ENCODE measurements around the gene SEC14L1. TPM values are rescaled to one million over a fixed set of nuclear protein-coding genes. Genes with fewer than 3 reads are reported as not detected.

Gene SEC14L1
- total RNA-seq, 4 donors from 2014 or later = 72.8 to 330 (median 113) TPM

DNA sequence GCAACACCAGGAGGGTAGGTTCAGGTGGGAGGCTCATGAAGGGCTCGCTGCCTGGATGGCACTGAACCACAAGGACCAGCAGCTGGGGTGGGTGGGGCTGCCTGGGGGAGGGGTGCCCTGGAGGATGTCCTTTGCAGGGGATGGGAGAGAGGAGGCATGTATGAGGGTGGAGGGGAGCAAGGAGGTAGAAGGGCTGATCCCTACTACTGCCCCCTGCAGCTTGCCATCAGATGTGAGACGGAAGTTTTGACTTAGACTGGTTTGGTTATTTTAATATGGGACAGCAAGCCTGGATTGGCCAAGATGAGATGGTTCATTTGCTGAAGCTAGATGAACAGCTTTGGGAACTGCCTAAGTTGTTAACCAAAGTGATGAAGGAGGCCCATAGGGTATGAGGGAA lies 115.9 kb downstream of the SEC14L1 start:
- DNase-seq (ENCODE audit: low spot score) (no peak), ATAC-seq (ENCODE audit: low FRiP score) (no peak)
- TF ChIP-seq, protein P1, sequence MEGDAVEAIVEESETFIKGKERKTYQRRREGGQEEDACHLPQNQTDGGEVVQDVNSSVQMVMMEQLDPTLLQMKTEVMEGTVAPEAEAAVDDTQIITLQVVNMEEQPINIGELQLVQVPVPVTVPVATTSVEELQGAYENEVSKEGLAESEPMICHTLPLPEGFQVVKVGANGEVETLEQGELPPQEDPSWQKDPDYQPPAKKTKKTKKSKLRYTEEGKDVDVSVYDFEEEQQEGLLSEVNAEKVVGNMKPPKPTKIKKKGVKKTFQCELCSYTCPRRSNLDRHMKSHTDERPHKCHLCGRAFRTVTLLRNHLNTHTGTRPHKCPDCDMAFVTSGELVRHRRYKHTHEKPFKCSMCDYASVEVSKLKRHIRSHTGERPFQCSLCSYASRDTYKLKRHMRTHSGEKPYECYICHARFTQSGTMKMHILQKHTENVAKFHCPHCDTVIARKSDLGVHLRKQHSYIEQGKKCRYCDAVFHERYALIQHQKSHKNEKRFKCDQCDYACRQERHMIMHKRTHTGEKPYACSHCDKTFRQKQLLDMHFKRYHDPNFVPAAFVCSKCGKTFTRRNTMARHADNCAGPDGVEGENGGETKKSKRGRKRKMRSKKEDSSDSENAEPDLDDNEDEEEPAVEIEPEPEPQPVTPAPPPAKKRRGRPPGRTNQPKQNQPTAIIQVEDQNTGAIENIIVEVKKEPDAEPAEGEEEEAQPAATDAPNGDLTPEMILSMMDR (IDR thresholded peaks at IDR 0.05) = no peak

- TF ChIP-seq, protein P1 (IDR thresholded peaks at IDR 0.05) = no peak
- ATAC-seq (ENCODE audit: low FRiP score) (no peak), DNase-seq (ENCODE audit: low spot score) (no peak)
Observed at GRCh38 chr17:77257169-77257568, 116.4 kb downstream of the SEC14L1 start.

DNA sequence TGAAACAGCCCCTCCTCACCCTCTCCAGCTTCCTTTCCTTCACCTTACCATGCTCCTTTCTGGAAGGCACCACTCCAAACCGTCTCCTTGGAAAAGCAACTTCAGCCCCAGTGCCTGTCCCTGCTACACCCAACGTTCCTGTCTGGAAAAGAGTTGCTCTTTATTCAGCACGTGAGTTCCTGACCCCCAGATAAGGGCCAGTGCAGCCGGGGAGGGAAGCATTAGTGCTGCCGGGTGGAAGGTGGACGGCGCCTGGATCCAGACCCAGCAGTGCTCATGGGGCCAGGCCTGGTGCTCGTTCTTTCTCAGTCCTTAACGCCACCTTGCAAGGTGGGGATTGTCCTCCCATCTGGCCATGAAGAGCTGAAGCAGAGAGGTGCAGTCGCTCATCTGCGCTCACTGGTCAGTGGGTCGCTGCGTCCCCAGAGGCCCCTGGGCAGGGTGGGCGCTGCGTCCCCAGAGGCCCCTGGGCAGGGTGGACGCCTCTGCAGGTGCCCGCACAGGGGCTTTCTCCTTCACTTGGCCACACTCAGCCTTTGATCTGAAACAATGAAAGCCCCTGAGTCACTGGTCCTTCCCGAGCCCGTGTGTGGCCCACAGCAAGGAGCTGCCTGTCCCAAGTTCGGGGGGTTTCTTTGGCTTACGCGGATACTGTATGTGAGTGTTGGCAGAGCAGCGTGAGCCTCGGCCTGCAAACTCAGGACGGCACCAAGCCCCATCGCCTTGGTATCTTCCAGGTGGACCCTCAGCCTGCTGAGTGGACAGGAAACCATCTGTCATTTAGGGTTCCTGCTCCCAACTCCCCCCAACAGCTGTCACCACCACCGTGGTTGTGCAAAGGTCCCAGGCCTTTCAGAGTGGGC lies 117.1 kb downstream of the SEC14L1 start:
- DNase-seq (ENCODE audit: low spot score) = no peak
- TF ChIP-seq, protein P1 (IDR thresholded peaks at IDR 0.05) = no peak
- no peak for ATAC-seq (ENCODE audit: low FRiP score)

DNA sequence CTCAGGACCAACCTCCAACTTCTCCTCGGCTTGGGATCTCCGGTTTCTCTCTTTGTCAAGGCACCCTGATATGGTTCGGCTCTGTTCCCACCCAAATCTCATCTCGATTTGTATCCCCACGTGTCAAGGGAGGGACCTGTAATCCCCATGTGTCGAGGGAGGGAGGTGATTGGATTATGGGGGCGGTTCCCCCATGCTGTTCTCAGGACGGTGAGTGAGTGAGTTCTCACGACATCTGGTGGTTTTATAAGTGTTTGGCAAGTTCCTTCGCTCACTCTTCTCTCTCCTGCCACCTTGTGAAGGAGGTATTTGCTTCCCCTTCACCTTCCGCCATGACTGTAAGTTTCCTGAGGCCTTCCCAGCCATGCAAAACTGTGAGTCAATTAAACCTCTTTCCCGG lies 117.9 kb downstream of the SEC14L1 start:
- no peak for ATAC-seq (ENCODE audit: low FRiP score)
- no peak for DNase-seq (ENCODE audit: low spot score)
- TF ChIP-seq, protein P1 (IDR thresholded peaks at IDR 0.05) = no peak

DNA sequence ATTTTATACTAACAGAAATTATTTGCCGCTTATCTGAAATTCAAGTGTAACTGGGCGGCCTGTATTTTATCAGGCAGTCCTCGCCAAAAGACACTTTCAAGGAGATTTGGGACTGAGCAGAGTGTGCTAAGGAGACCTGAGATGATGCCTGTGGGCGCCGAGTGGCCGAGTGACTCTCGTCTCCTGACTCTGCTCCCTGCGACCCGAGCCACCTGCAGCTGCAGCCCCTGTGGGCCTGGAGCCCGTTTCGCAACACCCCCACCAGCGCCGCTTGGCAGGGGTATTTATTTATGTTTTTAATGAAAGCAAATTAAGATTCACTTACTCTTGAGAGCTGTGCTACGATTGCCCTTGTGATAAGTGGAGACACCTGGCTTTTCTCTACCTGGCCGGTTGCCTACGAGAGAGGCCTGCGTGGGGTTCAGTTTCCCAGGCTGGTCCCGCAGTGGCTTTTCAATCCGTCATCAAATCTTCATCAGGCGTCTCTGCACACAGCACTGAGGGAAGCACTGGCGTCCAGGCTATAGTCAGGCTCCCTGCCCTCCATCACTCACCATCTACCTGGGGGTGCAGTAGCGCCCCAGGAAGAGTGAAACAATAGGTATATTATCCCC lies 124.0 kb downstream of the SEC14L1 start:
- ATAC-seq (ENCODE audit: low FRiP score) = no peak

DNA sequence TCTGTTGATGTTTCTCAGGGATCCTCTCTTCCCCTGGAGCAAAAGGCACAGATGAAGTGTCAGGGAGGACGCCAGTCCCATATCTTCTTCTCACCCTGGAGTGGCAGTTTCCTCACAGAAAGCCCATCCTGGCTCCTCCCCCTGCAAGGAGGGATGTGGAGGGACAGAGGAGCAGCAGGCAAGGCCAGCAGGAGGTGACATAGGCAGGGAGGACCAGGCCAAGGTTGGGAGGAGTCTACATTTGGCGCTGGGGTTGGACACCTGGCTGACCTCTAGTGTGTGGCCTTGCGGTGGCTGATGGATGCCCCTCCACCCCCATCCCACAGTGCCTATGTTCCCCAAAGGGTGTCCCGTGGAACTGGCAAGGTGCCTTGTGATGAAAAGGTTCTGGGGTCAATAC lies 125.4 kb downstream of the SEC14L1 start:
- TF ChIP-seq, protein P1 (IDR thresholded peaks at IDR 0.05) = no peak
- no peak for DNase-seq (ENCODE audit: low spot score)
- ATAC-seq (ENCODE audit: low FRiP score) = no peak

More for the DNA sequence above, 124.0 kb downstream of the SEC14L1 start:
- DNase-seq (ENCODE audit: low spot score) = no peak
- TF ChIP-seq, protein P1 (IDR thresholded peaks at IDR 0.05) = no peak

Small RNAs within 50 kb of the gene (small RNA-seq; reads per million reads assigned to genes)
- not detected for gene RNU4-47P

Data from omental fat pad (tissue), 4 donors.